ENCODE results near the gene PNPLA3. TPM values are rescaled to one million over a fixed set of nuclear protein-coding genes. Genes with fewer than 3 reads are reported as not detected.

PNPLA3 gene
- not detected for total RNA-seq
- polyA plus RNA-seq: not detected

- Histone ChIP-seq H3K9me3 (ENCODE audit: control insufficient read depth in 1 of 2, low read length in 2 of 2) (no peaks in the 10 kb centered on the region), H3K4me1 (ENCODE audit: insufficient read depth, low read length) (no peaks in the 10 kb centered on the region), H3K36me3 (ENCODE audit: insufficient read depth, low read length) (no peaks in the 10 kb centered on the region), H3K4me3 (ENCODE audit: low read length in 2 of 2) (peak within 1 kb of the TSS in 1 of 2 donors; percentile 45), H3K27me3 (ENCODE audit: insufficient read depth, low read length) (peaks cover 11% of the 10 kb centered on the region), H3K27ac (ENCODE audit: low read depth, low read length) (peak within 1 kb of the TSS; percentile 2)
- ChIA-PET CTCF (ENCODE audit: partially characterized antibody) (no interaction called here), POLR2A (ENCODE audit: partially characterized antibody) (interaction anchor here (1.5 kb wide), 1 partner anchor 31 kb away, joined by 6 read pairs; the partner anchor contains the start of gene SAMM50)
- Mint-ChIP-seq H3K27ac (peak within 1 kb of the TSS in 6 of 7 donors; percentile 39 to 77 (median 43)), H3K36me3 (peaks cover 0 to 1% of the 10 kb centered on the region in 2 donors), H3K9me3 (no peaks in the 10 kb centered on the region), H3K27me3 (peaks cover 14 to 21% of the 10 kb centered on the region in 2 donors), H3K4me1 (peaks cover 3 to 14% (median 7%) of the 10 kb centered on the region in 4 donors), H3K4me3 (peak within 1 kb of the TSS; percentile 88 to 95 (median 90))
- intact Hi-C loops (cut with micrococcal nuclease): no loop called here
- peak; percentile 58 to 81 (median 62) for DNase-seq
These were observed at the start of gene PNPLA3 for GRCh38 chr22:43923631-43924464. PNPLA3 (plus strand) TSS chr22:43923805; CDS start chr22:43923912, 107 bp downstream.

GRCh38 chr22:43876866-43877509, 46.6 kb upstream of the PNPLA3 start:
- Histone ChIP-seq H3K36me3 (ENCODE audit: insufficient read depth, low read length) (no peaks in the 10 kb centered on the region), H3K9me3 (ENCODE audit: control insufficient read depth in 1 of 2, low read length in 2 of 2) (no peaks in the 10 kb centered on the region), H3K4me1 (ENCODE audit: insufficient read depth, low read length) (no peaks in the 10 kb centered on the region), H3K27me3 (ENCODE audit: insufficient read depth, low read length) (no peaks in the 10 kb centered on the region), H3K27ac (ENCODE audit: low read depth, low read length) (no peak overlapping the region), H3K4me3 (ENCODE audit: low read length in 2 of 2) (no peak overlapping the region)
- intact Hi-C loops (cut with micrococcal nuclease): no loop called here
- no peaks in the 10 kb centered on the region for H3K36me3 Mint-ChIP-seq
- DNase-seq: no peak
- H3K4me1 Mint-ChIP-seq: no peaks in the 10 kb centered on the region
- H3K27ac Mint-ChIP-seq: no peak overlapping the region
- H3K27me3 Mint-ChIP-seq: peaks cover 31 to 35% of the 10 kb centered on the region in 2 donors
- POLR2A ChIA-PET (ENCODE audit: partially characterized antibody): no interaction called here
- no peak overlapping the region for H3K4me3 Mint-ChIP-seq
- H3K9me3 Mint-ChIP-seq: peaks cover 0 to 3% (median 0%) of the 10 kb centered on the region in 8 donors
- CTCF ChIA-PET (ENCODE audit: partially characterized antibody): interaction anchor here (1.1 kb wide), 1 partner anchor 8 kb away, joined by 4 read pairs; no protein-coding TSS in a partner anchor

GRCh38 chr22:43878079-43878795, 45.4 kb upstream of the PNPLA3 start:
- no peaks in the 10 kb centered on the region for H3K4me1 ChIP-seq (ENCODE audit: insufficient read depth, low read length)
- Mint-ChIP-seq H3K4me1 (no peaks in the 10 kb centered on the region), H3K9me3 (peaks cover 0 to 3% (median 0%) of the 10 kb centered on the region in 8 donors), H3K27me3 (peaks cover 27 to 37% of the 10 kb centered on the region in 2 donors), H3K36me3 (no peaks in the 10 kb centered on the region), H3K4me3 (no peak overlapping the region), H3K27ac (no peak overlapping the region)
- no peak overlapping the region for H3K27ac ChIP-seq (ENCODE audit: low read depth, low read length)
- no peak overlapping the region for H3K4me3 ChIP-seq (ENCODE audit: low read length in 2 of 2)
- POLR2A ChIA-PET (ENCODE audit: partially characterized antibody): no interaction called here
- H3K27me3 ChIP-seq (ENCODE audit: insufficient read depth, low read length): no peaks in the 10 kb centered on the region
- no peaks in the 10 kb centered on the region for H3K9me3 ChIP-seq (ENCODE audit: control insufficient read depth in 1 of 2, low read length in 2 of 2)
- intact Hi-C loops (cut with micrococcal nuclease): no loop called here
- CTCF ChIA-PET (ENCODE audit: partially characterized antibody): no interaction called here
- H3K36me3 ChIP-seq (ENCODE audit: insufficient read depth, low read length): no peaks in the 10 kb centered on the region
- no peak for DNase-seq

GRCh38 chr22:43878831-43879550, 44.6 kb upstream of the PNPLA3 start:
- Mint-ChIP-seq H3K4me3 (no peak overlapping the region), H3K9me3 (no peaks in the 10 kb centered on the region), H3K27me3 (peaks cover 21 to 34% of the 10 kb centered on the region in 2 donors), H3K36me3 (no peaks in the 10 kb centered on the region), H3K27ac (no peak overlapping the region), H3K4me1 (no peaks in the 10 kb centered on the region)
- Histone ChIP-seq H3K4me1 (ENCODE audit: insufficient read depth, low read length) (no peaks in the 10 kb centered on the region), H3K27ac (ENCODE audit: low read depth, low read length) (no peak overlapping the region), H3K4me3 (ENCODE audit: low read length in 2 of 2) (no peak overlapping the region), H3K36me3 (ENCODE audit: insufficient read depth, low read length) (no peaks in the 10 kb centered on the region), H3K27me3 (ENCODE audit: insufficient read depth, low read length) (no peaks in the 10 kb centered on the region), H3K9me3 (ENCODE audit: control insufficient read depth in 1 of 2, low read length in 2 of 2) (no peaks in the 10 kb centered on the region)
- intact Hi-C loops (cut with micrococcal nuclease): no loop called here
- ChIA-PET CTCF (ENCODE audit: partially characterized antibody) (no interaction called here), POLR2A (ENCODE audit: partially characterized antibody) (no interaction called here)
- no peak for DNase-seq

- no peak for DNase-seq
- intact Hi-C loops (cut with micrococcal nuclease): loop anchor here (10.0 kb wide), 1 partner anchor 745 kb away; no protein-coding TSS in a partner anchor
- Mint-ChIP-seq H3K9me3 (no peaks in the 10 kb centered on the region), H3K36me3 (no peaks in the 10 kb centered on the region), H3K4me1 (peaks cover 0 to 8% (median 2%) of the 10 kb centered on the region in 4 donors), H3K27me3 (peaks cover 15 to 26% of the 10 kb centered on the region in 2 donors), H3K4me3 (no peak overlapping the region), H3K27ac (no peak overlapping the region)
- no peak overlapping the region for H3K4me3 ChIP-seq (ENCODE audit: low read length in 2 of 2)
- H3K4me1 ChIP-seq (ENCODE audit: insufficient read depth, low read length): no peaks in the 10 kb centered on the region
- no peak overlapping the region for H3K27ac ChIP-seq (ENCODE audit: low read depth, low read length)
- H3K36me3 ChIP-seq (ENCODE audit: insufficient read depth, low read length): no peaks in the 10 kb centered on the region
- no peaks in the 10 kb centered on the region for H3K9me3 ChIP-seq (ENCODE audit: control insufficient read depth in 1 of 2, low read length in 2 of 2)
- H3K27me3 ChIP-seq (ENCODE audit: insufficient read depth, low read length): no peaks in the 10 kb centered on the region
- CTCF ChIA-PET (ENCODE audit: partially characterized antibody): no interaction called here
- POLR2A ChIA-PET (ENCODE audit: partially characterized antibody): no interaction called here
These were observed 43.6 kb upstream of the PNPLA3 start for GRCh38 chr22:43879901-43880540.

- Mint-ChIP-seq H3K9me3 (no peaks in the 10 kb centered on the region), H3K4me3 (no peak overlapping the region), H3K27me3 (peaks cover 14 to 27% of the 10 kb centered on the region in 2 donors), H3K27ac (no peak overlapping the region), H3K4me1 (peaks cover 0 to 8% (median 3%) of the 10 kb centered on the region in 4 donors), H3K36me3 (no peaks in the 10 kb centered on the region)
- Histone ChIP-seq H3K9me3 (ENCODE audit: control insufficient read depth in 1 of 2, low read length in 2 of 2) (no peaks in the 10 kb centered on the region), H3K27me3 (ENCODE audit: insufficient read depth, low read length) (no peaks in the 10 kb centered on the region), H3K4me3 (ENCODE audit: low read length in 2 of 2) (no peak overlapping the region), H3K36me3 (ENCODE audit: insufficient read depth, low read length) (no peaks in the 10 kb centered on the region), H3K4me1 (ENCODE audit: insufficient read depth, low read length) (no peaks in the 10 kb centered on the region), H3K27ac (ENCODE audit: low read depth, low read length) (no peak overlapping the region)
- DNase-seq: no peak
- intact Hi-C loops (cut with micrococcal nuclease): loop anchor here (10.0 kb wide), 1 partner anchor 744 kb away; no protein-coding TSS in a partner anchor
- POLR2A ChIA-PET (ENCODE audit: partially characterized antibody): no interaction called here
- CTCF ChIA-PET (ENCODE audit: partially characterized antibody): no interaction called here
These were observed 43.0 kb upstream of the PNPLA3 start for GRCh38 chr22:43880541-43880991.

All from CD4-positive, alpha-beta memory T cell (primary cell).